ENCODE data around the gene CARMIL1. TPM values are rescaled to one million over a fixed set of nuclear protein-coding genes. Genes with fewer than 3 reads are reported as not detected.

The CARMIL1 gene
- total RNA-seq, 2 donors from 2014 or later, result 28.7 to 31.6 TPM

- Histone ChIP-seq H3K9me3 (ENCODE audit: control insufficient read depth, low read length) (no peaks in the 10 kb centered on the region), H3K27me3 (ENCODE audit: control insufficient read depth, insufficient read depth, low read length, poor library complexity, severe bottlenecking) (no peaks in the 10 kb centered on the region), H3K4me1 (ENCODE audit: control insufficient read depth, insufficient read depth, low read length) (peaks cover 7% of the 10 kb centered on the region), H3K4me3 (ENCODE audit: low read length) (no peak overlapping the region), H3K36me3 (ENCODE audit: control insufficient read depth, insufficient read depth, low read length) (peaks cover 8% of the 10 kb centered on the region), H3K9ac (ENCODE audit: extremely low read depth, low read length, poor library complexity, severe bottlenecking) (no peak overlapping the region), H3K27ac (ENCODE audit: low read depth, low read length) (no peak overlapping the region)
- Mint-ChIP-seq H3K27ac (no peak overlapping the region), H3K4me1 (peaks cover 20% of the 10 kb centered on the region), H3K9me3 (no peaks in the 10 kb centered on the region), H3K4me3 (no peak overlapping the region), H3K27me3 (ENCODE audit: insufficient read depth) (no peaks in the 10 kb centered on the region), H3K36me3 (ENCODE audit: low read depth) (peaks cover 16% of the 10 kb centered on the region)
- no peak for DNase-seq
- 95% methylated on average over 4 of the region's 4 CpGs; no CpG with 5 or more reads in 1 of the 2 experiments for WGBS, 2 experiments (ENCODE audit: insufficient coverage in 1 of 2, insufficient read length in 1 of 2)
- no peak for TF ChIP-seq CTCF (conservative IDR thresholded peaks at IDR 0.05)
Observed at GRCh38 chr6:25498505-25498904, 219.3 kb downstream of the CARMIL1 start.

- 83 to 86% methylated on average over 1 to 3 of the region's 3 CpGs for WGBS, 2 experiments (ENCODE audit: insufficient coverage in 1 of 2, insufficient read length in 1 of 2)
- Mint-ChIP-seq H3K36me3 (ENCODE audit: low read depth) (peaks cover 15% of the 10 kb centered on the region), H3K27ac (no peak overlapping the region), H3K9me3 (no peaks in the 10 kb centered on the region), H3K4me1 (peaks cover 20% of the 10 kb centered on the region), H3K27me3 (ENCODE audit: insufficient read depth) (no peaks in the 10 kb centered on the region), H3K4me3 (no peak overlapping the region)
- no peak for DNase-seq
- no peak overlapping the region for H3K4me3 ChIP-seq (ENCODE audit: low read length)
- H3K27ac ChIP-seq (ENCODE audit: low read depth, low read length), result peak overlapping the region; percentile 26
- peaks cover 7% of the 10 kb centered on the region for H3K4me1 ChIP-seq (ENCODE audit: control insufficient read depth, insufficient read depth, low read length)
- peaks cover 14% of the 10 kb centered on the region for H3K36me3 ChIP-seq (ENCODE audit: control insufficient read depth, insufficient read depth, low read length)
- H3K27me3 ChIP-seq (ENCODE audit: control insufficient read depth, insufficient read depth, low read length, poor library complexity, severe bottlenecking), result no peaks in the 10 kb centered on the region
- no peak overlapping the region for H3K9ac ChIP-seq (ENCODE audit: extremely low read depth, low read length, poor library complexity, severe bottlenecking)
- no peak for TF ChIP-seq CTCF (conservative IDR thresholded peaks at IDR 0.05)
- H3K9me3 ChIP-seq (ENCODE audit: control insufficient read depth, low read length), result no peaks in the 10 kb centered on the region
Observed at GRCh38 chr6:25499615-25500235, 220.6 kb downstream of the CARMIL1 start.

GRCh38 chr6:25503686-25504085, 224.5 kb downstream of the CARMIL1 start:
- H3K4me1 Mint-ChIP-seq, result peaks cover 21% of the 10 kb centered on the region
- no peak overlapping the region for H3K27ac ChIP-seq (ENCODE audit: low read depth, low read length)

More at GRCh38 chr6:25503686-25504085, 224.5 kb downstream of the CARMIL1 start:
- peaks cover 7% of the 10 kb centered on the region for H3K4me1 ChIP-seq (ENCODE audit: control insufficient read depth, insufficient read depth, low read length)
- no peak for DNase-seq
- Mint-ChIP-seq H3K4me3 (no peak overlapping the region), H3K27me3 (ENCODE audit: insufficient read depth) (no peaks in the 10 kb centered on the region), H3K27ac (no peak overlapping the region), H3K36me3 (ENCODE audit: low read depth) (peaks cover 15% of the 10 kb centered on the region), H3K9me3 (no peaks in the 10 kb centered on the region)
- TF ChIP-seq CTCF (conservative IDR thresholded peaks at IDR 0.05), result no peak
- peaks cover 14% of the 10 kb centered on the region for H3K36me3 ChIP-seq (ENCODE audit: control insufficient read depth, insufficient read depth, low read length)
- no peaks in the 10 kb centered on the region for H3K27me3 ChIP-seq (ENCODE audit: control insufficient read depth, insufficient read depth, low read length, poor library complexity, severe bottlenecking)
- no peak overlapping the region for H3K4me3 ChIP-seq (ENCODE audit: low read length)
- WGBS, 2 experiments (ENCODE audit: insufficient coverage in 1 of 2, insufficient read length in 1 of 2), result 80 to 100% methylated on average over 2 to 6 of the region's 6 CpGs
- no peaks in the 10 kb centered on the region for H3K9me3 ChIP-seq (ENCODE audit: control insufficient read depth, low read length)
- no peak overlapping the region for H3K9ac ChIP-seq (ENCODE audit: extremely low read depth, low read length, poor library complexity, severe bottlenecking)

All from endodermal cell (in vitro differentiated cells).